ENCODE data around the gene LPIN2.
"Not testable (repeated sequence)": the region's sequence is repeated elsewhere in the genome, so short reads cannot be mapped to it uniquely, and the experiment has no call there.

LPIN2 gene

GRCh38 chr18:3029215-3029952, 16.4 kb upstream of the LPIN2 start:
- Histone ChIP-seq H3K23ac (ENCODE audit: low read length in 2 of 2) (peak overlapping the region in 1 of 2 experiments; percentile 66), H3K9me3 (ENCODE audit: control insufficient read depth, low read length) (no peaks in the 10 kb centered on the region), H3K79me1 (replicated peaks; ENCODE audit: low read length, poor library complexity, severe bottlenecking) (no peaks in the 10 kb centered on the region), H3K36me3 (ENCODE audit: control insufficient read depth in 1 of 2, insufficient read depth in 2 of 2, low read depth in 1 of 2, low read length in 2 of 2) (no peaks in the 10 kb centered on the region), H3K18ac (ENCODE audit: low read depth in 1 of 2, low read length in 2 of 2) (peak overlapping the region; percentile 49 to 97), H4K91ac (ENCODE audit: low read length) (peak overlapping the region; percentile 55), H3K9ac (ENCODE audit: low read length) (no peak overlapping the region), H3K27ac (ENCODE audit: low read length, poor library complexity, severe bottlenecking) (no peak overlapping the region), H2AFZ (ENCODE audit: low read depth, low read length) (peak overlapping the region; percentile 93), H3K4me3 (ENCODE audit: insufficient read depth in 1 of 2, low read depth in 1 of 2, low read length in 2 of 2) (no peak overlapping the region), H3K14ac (ENCODE audit: low read length in 2 of 2) (peak overlapping the region in 1 of 2 experiments; percentile 77), H3K4me2 (ENCODE audit: low read length, poor library complexity, severe bottlenecking) (no peak overlapping the region), H2BK12ac (ENCODE audit: low read length in 2 of 2) (peak overlapping the region in 1 of 2 experiments; percentile 98), H3K27me3 (ENCODE audit: control insufficient read depth in 1 of 2, insufficient read depth in 1 of 2, low read length in 2 of 2) (no peaks in the 10 kb centered on the region), H3K4me1 (ENCODE audit: control insufficient read depth, insufficient read depth, low read depth, low read length) (no peaks in the 10 kb centered on the region), H2AK5ac (ENCODE audit: low read length, severe bottlenecking) (no peak overlapping the region), H2BK120ac (ENCODE audit: low read depth, low read length) (no peak overlapping the region), H2BK5ac (ENCODE audit: low read depth, low read length, poor library complexity, severe bottlenecking) (no peak overlapping the region), H4K8ac (ENCODE audit: low read length) (peak overlapping the region; percentile 38), H3K4ac (ENCODE audit: low read depth in 1 of 2, low read length in 2 of 2) (peak overlapping the region; percentile 26 to 99), H2BK15ac (ENCODE audit: low read depth, poor library complexity, severe bottlenecking) (no peak overlapping the region)
- peak; percentile 88 for DNase-seq
- 22% methylated on average over 8 of the region's 12 CpGs for WGBS

- H3K79me1 ChIP-seq (replicated peaks; ENCODE audit: low read length, poor library complexity, severe bottlenecking); H3K27ac ChIP-seq (ENCODE audit: low read length, poor library complexity, severe bottlenecking); H4K8ac ChIP-seq (ENCODE audit: low read length); H2AFZ ChIP-seq (ENCODE audit: low read depth, low read length); H2AK5ac ChIP-seq (ENCODE audit: low read length, severe bottlenecking); H3K36me3 ChIP-seq (ENCODE audit: control insufficient read depth in 1 of 2, insufficient read depth in 2 of 2, low read depth in 1 of 2, low read length in 2 of 2); H3K4me3 ChIP-seq (ENCODE audit: insufficient read depth in 1 of 2, low read depth in 1 of 2, low read length in 2 of 2); H2BK5ac ChIP-seq (ENCODE audit: low read depth, low read length, poor library complexity, severe bottlenecking); H3K27me3 ChIP-seq (ENCODE audit: control insufficient read depth in 1 of 2, insufficient read depth in 1 of 2, low read length in 2 of 2); H3K14ac ChIP-seq (ENCODE audit: low read length in 2 of 2); H4K91ac ChIP-seq (ENCODE audit: low read length); H3K4me1 ChIP-seq (ENCODE audit: control insufficient read depth, insufficient read depth, low read depth, low read length); H3K9me3 ChIP-seq (ENCODE audit: control insufficient read depth, low read length); H3K23ac ChIP-seq (ENCODE audit: low read length in 2 of 2); H3K4me2 ChIP-seq (ENCODE audit: low read length, poor library complexity, severe bottlenecking); H2BK120ac ChIP-seq (ENCODE audit: low read depth, low read length); H2BK12ac ChIP-seq (ENCODE audit: low read length in 2 of 2); DNase-seq; H2BK15ac ChIP-seq (ENCODE audit: low read depth, poor library complexity, severe bottlenecking): not testable (repeated sequence)
- Histone ChIP-seq H3K9ac (ENCODE audit: low read length) (peak overlapping the region; percentile 24), H3K4ac (ENCODE audit: low read depth in 1 of 2, low read length in 2 of 2) (peak overlapping the region in 1 of 2 experiments; percentile 67), H3K18ac (ENCODE audit: low read depth in 1 of 2, low read length in 2 of 2) (peak overlapping the region in 1 of 2 experiments; percentile 34)
- WGBS, result 83% methylated on average over 1 of the region's 3 CpGs
These were observed 15.2 kb upstream of the LPIN2 start for GRCh38 chr18:3028115-3028514.

GRCh38 chr18:3027370-3027891, 14.5 kb upstream of the LPIN2 start:
- Histone ChIP-seq H2BK15ac (ENCODE audit: low read depth, poor library complexity, severe bottlenecking) (no peak overlapping the region), H2BK120ac (ENCODE audit: low read depth, low read length) (no peak overlapping the region), H3K4me1 (ENCODE audit: control insufficient read depth, insufficient read depth, low read depth, low read length) (no peaks in the 10 kb centered on the region), H3K14ac (ENCODE audit: low read length in 2 of 2) (no peak overlapping the region), H2AK5ac (ENCODE audit: low read length, severe bottlenecking) (no peak overlapping the region), H3K36me3 (ENCODE audit: control insufficient read depth in 1 of 2, insufficient read depth in 2 of 2, low read depth in 1 of 2, low read length in 2 of 2) (no peaks in the 10 kb centered on the region), H3K23ac (ENCODE audit: low read length in 2 of 2) (no peak overlapping the region), H3K4ac (ENCODE audit: low read depth in 1 of 2, low read length in 2 of 2) (no peak overlapping the region), H4K91ac (ENCODE audit: low read length) (no peak overlapping the region), H3K9me3 (ENCODE audit: control insufficient read depth, low read length) (no peaks in the 10 kb centered on the region), H3K18ac (ENCODE audit: low read depth in 1 of 2, low read length in 2 of 2) (peak overlapping the region in 1 of 2 experiments; percentile 2), H3K79me1 (replicated peaks; ENCODE audit: low read length, poor library complexity, severe bottlenecking) (no peaks in the 10 kb centered on the region), H2BK5ac (ENCODE audit: low read depth, low read length, poor library complexity, severe bottlenecking) (no peak overlapping the region), H2BK12ac (ENCODE audit: low read length in 2 of 2) (no peak overlapping the region), H3K27me3 (ENCODE audit: control insufficient read depth in 1 of 2, insufficient read depth in 1 of 2, low read length in 2 of 2) (no peaks in the 10 kb centered on the region), H4K8ac (ENCODE audit: low read length) (no peak overlapping the region), H2AFZ (ENCODE audit: low read depth, low read length) (no peak overlapping the region), H3K9ac (ENCODE audit: low read length) (peak overlapping the region; percentile 24), H3K27ac (ENCODE audit: low read length, poor library complexity, severe bottlenecking) (no peak overlapping the region), H3K4me2 (ENCODE audit: low read length, poor library complexity, severe bottlenecking) (no peak overlapping the region), H3K4me3 (ENCODE audit: insufficient read depth in 1 of 2, low read depth in 1 of 2, low read length in 2 of 2) (no peak overlapping the region)
- no peak for DNase-seq
- 63% methylated on average over 11 of the region's 11 CpGs for WGBS

GRCh38 chr18:3025544-3025943, 12.6 kb upstream of the LPIN2 start:
- H3K9ac ChIP-seq (ENCODE audit: low read length), result no peak overlapping the region

More at GRCh38 chr18:3025544-3025943, 12.6 kb upstream of the LPIN2 start:
- Histone ChIP-seq H3K9me3 (ENCODE audit: control insufficient read depth, low read length) (no peaks in the 10 kb centered on the region), H4K91ac (ENCODE audit: low read length) (no peak overlapping the region), H3K4ac (ENCODE audit: low read depth in 1 of 2, low read length in 2 of 2) (no peak overlapping the region), H3K4me1 (ENCODE audit: control insufficient read depth, insufficient read depth, low read depth, low read length) (no peaks in the 10 kb centered on the region), H2BK15ac (ENCODE audit: low read depth, poor library complexity, severe bottlenecking) (no peak overlapping the region), H4K8ac (ENCODE audit: low read length) (no peak overlapping the region), H2BK120ac (ENCODE audit: low read depth, low read length) (no peak overlapping the region), H3K36me3 (ENCODE audit: control insufficient read depth in 1 of 2, insufficient read depth in 2 of 2, low read depth in 1 of 2, low read length in 2 of 2) (no peaks in the 10 kb centered on the region), H3K18ac (ENCODE audit: low read depth in 1 of 2, low read length in 2 of 2) (no peak overlapping the region), H2AK5ac (ENCODE audit: low read length, severe bottlenecking) (no peak overlapping the region), H3K14ac (ENCODE audit: low read length in 2 of 2) (no peak overlapping the region), H2BK5ac (ENCODE audit: low read depth, low read length, poor library complexity, severe bottlenecking) (no peak overlapping the region), H2BK12ac (ENCODE audit: low read length in 2 of 2) (no peak overlapping the region), H3K4me2 (ENCODE audit: low read length, poor library complexity, severe bottlenecking) (no peak overlapping the region), H2AFZ (ENCODE audit: low read depth, low read length) (no peak overlapping the region), H3K27me3 (ENCODE audit: control insufficient read depth in 1 of 2, insufficient read depth in 1 of 2, low read length in 2 of 2) (no peaks in the 10 kb centered on the region), H3K27ac (ENCODE audit: low read length, poor library complexity, severe bottlenecking) (no peak overlapping the region), H3K4me3 (ENCODE audit: insufficient read depth in 1 of 2, low read depth in 1 of 2, low read length in 2 of 2) (no peak overlapping the region), H3K23ac (ENCODE audit: low read length in 2 of 2) (no peak overlapping the region), H3K79me1 (replicated peaks; ENCODE audit: low read length, poor library complexity, severe bottlenecking) (no peaks in the 10 kb centered on the region)
- DNase-seq, result no peak
- WGBS, result 100% methylated on average over 2 of the region's 2 CpGs
